H9 (cell line): ENCODE data around the gene CDYL. TPM values are rescaled to one million over a fixed set of nuclear protein-coding genes. Genes with fewer than 3 reads are reported as not detected.

Source experiments
- DNase-seq: peaks from one replicate; pipeline ENCODE4 v3.0.0-alpha.2; 2017
- H2AFZ ChIP-seq: one replicate; pipeline ENCODE4 v1.6.1; 2013; ENCODE audit warnings: mild to moderate bottlenecking, low read length, control low read depth, moderate library complexity
- H2AK5ac ChIP-seq: 2 replicates; pipeline ENCODE4 v1.6.1; 2013; ENCODE audit warnings: low read length, control low read depth, mixed read lengths; ENCODE audit not compliant: insufficient read length
- H2BK120ac ChIP-seq: one replicate; pipeline ENCODE4 v1.6.1; 2013; ENCODE audit warnings: low read depth, mild to moderate bottlenecking, low read length, control low read depth, inconsistent platforms; ENCODE audit not compliant: poor library complexity, severe bottlenecking
- H2BK12ac ChIP-seq: 2 replicates; pipeline ENCODE4 v1.6.1; 2013; ENCODE audit warnings: low read length, control low read depth, mixed read lengths, low read depth; ENCODE audit not compliant: insufficient read length
- H2BK15ac ChIP-seq: 2 replicates; pipeline ENCODE4 v1.6.1; 2013; ENCODE audit warnings: low read depth, low read length, control low read depth
- H2BK20ac ChIP-seq: one replicate; pipeline ENCODE4 v1.6.1; 2013; ENCODE audit warnings: low read depth, mild to moderate bottlenecking, low read length, control low read depth, inconsistent platforms; ENCODE audit not compliant: poor library complexity, severe bottlenecking
- H2BK5ac ChIP-seq: 2 replicates; pipeline ENCODE4 v1.6.1; 2013; ENCODE audit warnings: low read length, control low read depth, mixed read lengths; ENCODE audit not compliant: insufficient read length
- H3K14ac ChIP-seq: 2 replicates; pipeline ENCODE4 v1.6.1; 2013; ENCODE audit warnings: low read length, control low read depth; ENCODE audit not compliant: insufficient read depth
- H3K18ac ChIP-seq: 2 replicates; pipeline ENCODE4 v1.6.1; 2013; ENCODE audit warnings: low read depth, mild to moderate bottlenecking, mixed read lengths, low read length, control low read depth; ENCODE audit not compliant: insufficient read length
- H3K23ac ChIP-seq: 2 replicates; pipeline ENCODE4 v1.6.1; 2013; ENCODE audit warnings: low read length, control low read depth, mixed read lengths, low read depth; ENCODE audit not compliant: insufficient read length
- H3K23me2 ChIP-seq: 2 replicates; pipeline ENCODE4 v1.6.1; 2013; ENCODE audit warnings: low read depth, mild to moderate bottlenecking, mixed read lengths, low read length, control low read depth; ENCODE audit not compliant: insufficient read length, poor library complexity, severe bottlenecking
- H3K27ac ChIP-seq: 2 replicates; pipeline ENCODE4 v1.5.1; 2013; ENCODE audit warnings: low read length, control low read depth, mixed read lengths, low read depth; ENCODE audit not compliant: insufficient read length
- H3K27me3 ChIP-seq: 2 replicates; pipeline ENCODE4 v1.6.1; 2013; ENCODE audit warnings: low read length, control low read depth, inconsistent platforms; ENCODE audit not compliant: insufficient read depth
- H3K4ac ChIP-seq: 2 replicates; pipeline ENCODE4 v1.6.1; 2013; ENCODE audit warnings: low read depth, mild to moderate bottlenecking, control low read depth, inconsistent platforms, low read length, moderate library complexity
- H3K4me1 ChIP-seq: 2 replicates; pipeline ENCODE4 v1.6.1; 2013; ENCODE audit warnings: low read length, control low read depth, inconsistent platforms; ENCODE audit not compliant: insufficient read depth
- H3K4me2 ChIP-seq: 2 replicates; pipeline ENCODE4 v1.6.1; 2013; ENCODE audit warnings: low read length, control low read depth, mixed read lengths; ENCODE audit not compliant: insufficient read length, insufficient read depth
- H3K56ac ChIP-seq: 2 replicates; pipeline ENCODE4 v1.6.1; 2013; ENCODE audit warnings: low read depth, mild to moderate bottlenecking, mixed read lengths, low read length, control low read depth; ENCODE audit not compliant: insufficient read length
- H3K79me1 ChIP-seq: 2 replicates; pipeline ENCODE4 v1.6.1; 2013; ENCODE audit warnings: low read depth, mild to moderate bottlenecking, moderate library complexity, low read length, control low read depth, inconsistent platforms; ENCODE audit not compliant: insufficient read depth, poor library complexity, severe bottlenecking
- H3K79me2 ChIP-seq: 2 replicates; pipeline ENCODE4 v1.6.1; 2013; ENCODE audit warnings: low read length, control low read depth, inconsistent platforms; ENCODE audit not compliant: insufficient read depth
- H3K9ac ChIP-seq: 2 replicates; pipeline ENCODE4 v1.6.1; 2013; ENCODE audit warnings: low read length, control low read depth, mixed read lengths; ENCODE audit not compliant: insufficient read length; ENCODE audit errors: extremely low read depth
- H3K9me3 ChIP-seq: one replicate; pipeline ENCODE4 v1.6.1; 2013; ENCODE audit warnings: low read depth, low read length, inconsistent platforms; ENCODE audit not compliant: control insufficient read depth
- H3T11ph ChIP-seq: one replicate; pipeline ENCODE4 v1.6.1; 2013; ENCODE audit warnings: mild to moderate bottlenecking, low read length, control low read depth, inconsistent platforms
- H4K20me1 ChIP-seq: one replicate; pipeline ENCODE4 v1.6.1; 2013; ENCODE audit not compliant: control insufficient read depth, insufficient read length, insufficient read depth
- H4K5ac ChIP-seq: 2 replicates; pipeline ENCODE4 v1.6.1; 2013; ENCODE audit warnings: low read depth, mild to moderate bottlenecking, mixed read lengths, low read length, control low read depth; ENCODE audit not compliant: insufficient read length
- H4K8ac ChIP-seq: replicated peaks from 2 replicates; pipeline ENCODE4 v1.6.1; 2013; ENCODE audit warnings: low read length, control low read depth, mixed read lengths, low read depth; ENCODE audit not compliant: insufficient read length
- H4K91ac ChIP-seq: 2 replicates; pipeline ENCODE4 v1.6.1; 2013; ENCODE audit warnings: low read depth, mild to moderate bottlenecking, moderate library complexity, mixed read lengths, low read length, control low read depth; ENCODE audit not compliant: insufficient read length
- H3K27ac Mint-ChIP-seq, 3 experiments: 2 replicates in 2 of 3; 3 replicates in 1 of 3; pipeline ENCODE4 v1.8.0; 2020 to 2021; ENCODE audit warnings: mixed read lengths in 3 of 3, mild to moderate bottlenecking in 1 of 3, moderate library complexity in 1 of 3
- H3K27me3 Mint-ChIP-seq: 2 replicates; pipeline ENCODE4 v1.8.0; 2021; ENCODE audit warnings: low read depth, mild to moderate bottlenecking, moderate library complexity, mixed read lengths
- H3K36me3 Mint-ChIP-seq, 3 experiments: 2 replicates in 2 of 3; 3 replicates in 1 of 3; pipeline ENCODE4 v1.8.0; 2020 to 2021; ENCODE audit warnings: low read depth in 3 of 3, mixed read lengths in 3 of 3; ENCODE audit not compliant: insufficient read depth in 1 of 3
- H3K4me1 Mint-ChIP-seq, 2 experiments: 2 replicates each; pipeline ENCODE4 v1.8.0; 2020; ENCODE audit warnings: mixed read lengths in 2 of 2
- H3K4me3 Mint-ChIP-seq, 2 experiments: 2 replicates in 1 of 2; 3 replicates in 1 of 2; pipeline ENCODE4 v1.8.0; 2020 to 2021; ENCODE audit warnings: mild to moderate bottlenecking in 2 of 2, mixed read lengths in 2 of 2, moderate library complexity in 1 of 2
- H3K9me3 Mint-ChIP-seq, 2 experiments: 2 replicates in 1 of 2; 3 replicates in 1 of 2; pipeline ENCODE4 v1.8.0; 2020; ENCODE audit warnings: mild to moderate bottlenecking in 2 of 2, mixed read lengths in 2 of 2, moderate library complexity in 1 of 2
- CTCF ChIP-seq: fragments of 200-600 bp; sonication (generic); conservative IDR thresholded peaks from 3 replicates; pipeline ENCODE4 v1.8.0; 2021; ENCODE audit warnings: antibody characterized with exemption, mild to moderate bottlenecking
- WGBS: extraction: QIAGEN DNeasy Blood & Tissue Kit; methylation state at CpG from one replicate; pipeline ENCODE4 v1.1.7; 2013; ENCODE audit warnings: missing lambda C conversion rate, low lambda C conversion rate, mixed read lengths; ENCODE audit not compliant: insufficient read length; ENCODE audit errors: extremely low coverage; 5-methylcytosine and 5-hydroxymethylcytosine counted together
- total RNA-seq: library from RNA; stranded (reverse); gene quantifications from 2 replicates; pipeline ENCODE4 v1.2.1, GENCODE V29; 2021

Gene CDYL
- total RNA-seq, 1 experiment from 2014 or later, result 95.0 TPM

GRCh38 chr6:4775494-4776130, 592 bp upstream of the CDYL start:
- H3K14ac ChIP-seq, result 0 out of 2 replicates have a peak overlapping the region, but pooled peaks have one; percentile 48
- H3K79me1 ChIP-seq, result no peaks in the 10 kb centered on the region
- DNase-seq, result no peak
- no peak overlapping the region for H2BK5ac ChIP-seq
- no peak overlapping the region for H2BK15ac ChIP-seq
- no peak overlapping the region for H3K18ac ChIP-seq
- H3K4ac ChIP-seq, result no peak overlapping the region
- no peak overlapping the region for H3K56ac ChIP-seq
- H4K8ac ChIP-seq, result no peak overlapping the region
- no peak overlapping the region for H3K23ac ChIP-seq
- peaks cover 7 to 17% (median 9%) of the 10 kb centered on the region in 3 experiments; a peak in 6 of 7 replicates for H3K36me3 Mint-ChIP-seq
- peaks cover 18% of the 10 kb centered on the region for H3K23me2 ChIP-seq
- H3K9me3 Mint-ChIP-seq, result peaks cover 12 to 13% of the 10 kb centered on the region in 2 experiments
- H2AFZ ChIP-seq, result no peak overlapping the region
- H3K27me3 ChIP-seq, result peaks cover 22% of the 10 kb centered on the region; the same call in 1 of the 2 replicates
- H2BK120ac ChIP-seq, result no peak overlapping the region
- no peak overlapping the region for H2BK20ac ChIP-seq
- no peak overlapping the region for H2AK5ac ChIP-seq
- H3K27ac Mint-ChIP-seq, result no peak overlapping the region
- H4K91ac ChIP-seq, result no peak overlapping the region
- H3K4me1 ChIP-seq, result peaks cover 6% of the 10 kb centered on the region
- H3K9ac ChIP-seq, result peak overlapping the region; percentile 61
- H3K79me2 ChIP-seq, result peaks cover 37% of the 10 kb centered on the region; the same call in 1 of the 2 replicates
- H2BK12ac ChIP-seq, result no peak overlapping the region
- peaks cover 39 to 53% of the 10 kb centered on the region in 2 experiments for H3K4me1 Mint-ChIP-seq
- peaks cover 35% of the 10 kb centered on the region for H3K27me3 Mint-ChIP-seq
- WGBS, result no CpG with 5 or more reads among the region's 88 CpGs
- peak; percentile 49; the same call in 2 of the 3 replicates for TF ChIP-seq CTCF
- no peak overlapping the region for H4K5ac ChIP-seq
- peak overlapping the region; percentile 82 for H3K4me2 ChIP-seq
- no peak overlapping the region for H3K27ac ChIP-seq
- no peak overlapping the region for H3T11ph ChIP-seq
- H3K9me3 ChIP-seq, result no peaks in the 10 kb centered on the region
- H3K4me3 Mint-ChIP-seq, result peak overlapping the region; percentile 82 to 93
- no peaks in the 10 kb centered on the region for H4K20me1 ChIP-seq
